NCI-H82 treated with DMSO at 0.1 percent for 48 hours (cell line): ENCODE results near the gene VPS8.

ENCODE experiments used
- DNase-seq: peaks from one replicate; lab custom pipeline; 2025; ENCODE audit not compliant: unreplicated experiment; lab: John Stamatoyannopoulos, UW

Gene VPS8, protein sequence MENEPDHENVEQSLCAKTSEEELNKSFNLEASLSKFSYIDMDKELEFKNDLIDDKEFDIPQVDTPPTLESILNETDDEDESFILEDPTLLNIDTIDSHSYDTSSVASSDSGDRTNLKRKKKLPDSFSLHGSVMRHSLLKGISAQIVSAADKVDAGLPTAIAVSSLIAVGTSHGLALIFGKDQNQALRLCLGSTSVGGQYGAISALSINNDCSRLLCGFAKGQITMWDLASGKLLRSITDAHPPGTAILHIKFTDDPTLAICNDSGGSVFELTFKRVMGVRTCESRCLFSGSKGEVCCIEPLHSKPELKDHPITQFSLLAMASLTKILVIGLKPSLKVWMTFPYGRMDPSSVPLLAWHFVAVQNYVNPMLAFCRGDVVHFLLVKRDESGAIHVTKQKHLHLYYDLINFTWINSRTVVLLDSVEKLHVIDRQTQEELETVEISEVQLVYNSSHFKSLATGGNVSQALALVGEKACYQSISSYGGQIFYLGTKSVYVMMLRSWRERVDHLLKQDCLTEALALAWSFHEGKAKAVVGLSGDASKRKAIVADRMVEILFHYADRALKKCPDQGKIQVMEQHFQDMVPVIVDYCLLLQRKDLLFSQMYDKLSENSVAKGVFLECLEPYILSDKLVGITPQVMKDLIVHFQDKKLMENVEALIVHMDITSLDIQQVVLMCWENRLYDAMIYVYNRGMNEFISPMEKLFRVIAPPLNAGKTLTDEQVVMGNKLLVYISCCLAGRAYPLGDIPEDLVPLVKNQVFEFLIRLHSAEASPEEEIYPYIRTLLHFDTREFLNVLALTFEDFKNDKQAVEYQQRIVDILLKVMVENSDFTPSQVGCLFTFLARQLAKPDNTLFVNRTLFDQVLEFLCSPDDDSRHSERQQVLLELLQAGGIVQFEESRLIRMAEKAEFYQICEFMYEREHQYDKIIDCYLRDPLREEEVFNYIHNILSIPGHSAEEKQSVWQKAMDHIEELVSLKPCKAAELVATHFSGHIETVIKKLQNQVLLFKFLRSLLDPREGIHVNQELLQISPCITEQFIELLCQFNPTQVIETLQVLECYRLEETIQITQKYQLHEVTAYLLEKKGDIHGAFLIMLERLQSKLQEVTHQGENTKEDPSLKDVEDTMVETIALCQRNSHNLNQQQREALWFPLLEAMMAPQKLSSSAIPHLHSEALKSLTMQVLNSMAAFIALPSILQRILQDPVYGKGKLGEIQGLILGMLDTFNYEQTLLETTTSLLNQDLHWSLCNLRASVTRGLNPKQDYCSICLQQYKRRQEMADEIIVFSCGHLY (N-terminal part only)

GRCh38 chr3:184811999-184812661 lies at the start of gene VPS8:
TSS of gene VPS8 (plus strand) at chr3:184812166. CDS start at chr3:184824633, 12,467 bp downstream.
- peak; percentile 97 for DNase-seq

- DNase-seq: no peak
Observed at GRCh38 chr3:184764191-184764590, 47.8 kb upstream of the VPS8 start.

- no peak for DNase-seq
Observed at GRCh38 chr3:184765047-184765729, 46.8 kb upstream of the VPS8 start.

DNA sequence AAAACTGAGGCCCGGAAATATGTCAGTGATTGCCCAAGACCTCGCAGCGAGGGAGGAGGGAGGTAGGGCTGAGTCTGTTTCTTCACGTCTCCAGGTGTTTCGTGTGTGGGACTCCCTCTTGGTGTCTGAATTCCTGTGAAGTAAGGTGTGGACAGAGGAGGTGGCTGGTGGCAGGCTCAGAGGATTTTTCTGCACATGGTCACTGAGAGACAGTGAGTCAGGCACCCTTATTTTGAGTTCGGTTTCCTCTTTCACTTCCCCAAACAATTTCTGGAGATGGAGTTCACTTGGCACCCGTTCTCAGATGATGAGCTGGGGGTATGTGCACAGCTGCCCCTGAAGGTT lies 46.3 kb upstream of the VPS8 start:
- DNase-seq: no peak

- DNase-seq: no peak
Observed at GRCh38 chr3:184766555-184767261, 45.3 kb upstream of the VPS8 start.

DNA sequence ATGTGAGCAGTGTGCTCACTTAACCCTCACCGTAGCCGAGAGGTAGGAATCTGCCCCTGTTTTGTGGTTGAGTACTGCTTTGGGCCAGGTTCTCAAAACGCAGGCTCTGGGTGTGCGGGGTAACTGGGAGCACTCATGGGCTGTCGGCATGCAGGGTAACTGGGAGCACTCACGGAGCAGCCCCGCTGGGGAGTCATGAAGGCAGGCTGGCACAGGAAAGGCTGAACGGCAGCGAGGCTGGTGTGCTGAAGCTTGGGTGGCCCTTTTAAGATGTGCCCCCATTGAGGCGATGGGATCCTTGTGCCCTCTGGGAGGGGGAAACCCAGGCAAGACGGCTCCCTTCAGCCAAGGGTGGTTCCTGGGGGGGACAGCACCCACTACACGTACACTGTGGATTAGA lies 44.6 kb upstream of the VPS8 start:
- DNase-seq: no peak

DNA sequence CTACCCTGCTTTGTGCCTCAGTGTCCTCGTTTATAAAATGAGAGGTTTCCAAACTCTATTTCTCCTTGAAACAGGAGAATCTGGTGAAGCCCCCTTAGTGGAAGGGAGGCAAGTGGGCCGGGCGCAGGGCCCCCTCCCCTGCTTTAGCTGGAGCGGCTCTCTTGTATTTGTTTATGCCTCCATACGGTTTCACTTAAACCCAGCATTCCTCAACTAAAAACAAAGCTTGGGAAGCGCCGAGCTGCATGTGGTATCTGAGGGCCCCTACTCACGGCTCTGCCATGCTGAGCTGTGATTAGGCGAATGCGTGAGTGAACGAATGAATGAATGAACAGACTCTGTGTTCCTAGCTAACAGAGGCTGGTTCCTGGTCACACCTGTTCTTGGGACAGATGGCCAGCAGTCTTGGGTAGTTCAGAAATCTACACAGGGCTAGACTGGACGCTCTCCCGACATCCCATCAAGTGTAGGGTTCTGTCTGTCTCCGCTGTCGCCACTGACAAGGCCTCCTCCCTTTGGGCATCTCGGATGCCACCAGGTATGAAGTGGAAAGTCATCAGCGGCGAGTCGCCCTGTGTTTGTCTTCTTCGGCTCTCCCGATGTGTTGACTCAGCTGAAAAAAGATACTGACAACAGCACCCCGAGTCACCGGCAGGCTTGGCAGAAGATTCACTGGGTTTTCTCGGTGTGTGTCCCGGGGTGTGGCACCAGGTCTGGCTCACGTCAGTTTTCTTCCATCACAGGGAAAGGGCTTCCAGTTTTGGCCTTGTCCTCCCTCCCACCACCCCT lies 42.4 kb upstream of the VPS8 start:
- no peak for DNase-seq

GRCh38 chr3:184770541-184770940 lies 41.4 kb upstream of the VPS8 start:
- no peak for DNase-seq

- DNase-seq: no peak
Observed at GRCh38 chr3:184771301-184772127, 40.5 kb upstream of the VPS8 start.

- DNase-seq: no peak
Observed at GRCh38 chr3:184772667-184773272, 39.2 kb upstream of the VPS8 start.

DNA sequence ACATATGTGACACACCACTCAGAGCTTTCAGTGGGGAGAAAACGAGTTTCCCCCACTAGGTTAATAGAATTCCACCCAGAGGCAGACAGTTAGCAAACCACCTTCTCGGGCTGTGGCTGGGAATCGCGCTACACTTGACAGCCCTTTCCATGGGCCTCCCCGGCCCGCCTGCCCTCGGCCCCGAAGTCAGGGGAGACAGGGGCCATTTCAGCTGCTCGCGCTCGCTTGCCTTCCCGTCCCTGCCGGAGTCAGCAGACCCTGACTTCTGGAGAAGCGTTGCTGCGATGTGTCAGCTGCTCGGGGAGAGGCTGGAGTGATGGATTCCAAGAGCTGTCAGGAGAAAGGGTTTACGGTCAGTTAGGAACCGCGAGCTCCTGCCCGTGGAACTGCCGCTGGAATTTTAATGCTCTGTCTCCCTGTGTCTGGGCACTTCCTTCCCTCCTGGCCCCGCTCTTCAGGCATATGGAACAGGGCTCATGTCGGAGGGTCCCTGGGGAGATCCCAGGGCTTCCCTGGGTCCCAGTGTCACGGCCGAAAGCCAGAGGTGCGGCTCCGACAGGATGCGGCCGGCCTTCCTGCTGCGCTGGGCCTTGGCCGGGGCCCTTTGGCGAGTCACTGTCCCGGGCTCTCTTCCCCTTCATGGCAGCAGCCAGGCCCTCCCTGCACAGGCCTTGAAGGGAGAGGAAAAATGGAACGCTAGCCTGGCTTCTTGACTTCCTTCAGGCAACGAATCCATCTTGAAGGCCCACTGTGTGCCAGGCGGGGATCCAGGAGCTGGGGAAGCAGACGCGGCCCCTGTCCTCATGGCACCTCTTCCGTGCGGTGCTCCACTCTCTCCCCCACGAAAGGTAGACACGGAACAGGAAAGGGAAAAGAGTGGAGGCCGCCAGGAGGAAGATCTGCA lies 38.4 kb upstream of the VPS8 start:
- DNase-seq: no peak

- DNase-seq: no peak
Observed at GRCh38 chr3:184776916-184777315, 35.0 kb upstream of the VPS8 start.

- peak; percentile 32 for DNase-seq
Observed at GRCh38 chr3:184777566-184778356, 34.2 kb upstream of the VPS8 start.

- DNase-seq: no peak
Observed at GRCh38 chr3:184778426-184779332, 33.3 kb upstream of the VPS8 start.
